Endothelial cell of umbilical vein (primary cell): ENCODE results near the gene GMPPB. TPM values are rescaled to one million over a fixed set of nuclear protein-coding genes. Genes with fewer than 3 reads are reported as not detected.

Source experiments
- BruUV-seq: library from RNA; stranded (reverse); fragments of 400-500 nt; replicated peaks from 2 replicates; lab custom pipeline; 2021; lab: Mats Ljungman, UMichigan
- CTCF ChIA-PET: fragments of 300-600, 350-600 bp; sonication (Branson Sonifier 250); formaldehyde crosslinking; loops from one replicate; lab custom pipeline; 2021; ENCODE audit warnings: antibody characterized with exemption, inconsistent platforms; lab: Charles Lee
- POLR2A ChIA-PET: fragments of 300-600, 350-600 bp; sonication (Branson Sonifier 250); formaldehyde crosslinking; loops from one replicate; lab custom pipeline; 2021; ENCODE audit warnings: antibody characterized with exemption, inconsistent platforms; lab: Charles Lee
- DNase-seq: peaks from one replicate; pipeline ENCODE4 v3.0.0-alpha.2; 2011; ENCODE audit warnings: low read depth, low spot score
- FAIRE-seq: peaks from 2 replicates; lab custom pipeline; 2011; peaks lifted over from hg19 to GRCh38; lab: Jason Lieb, UNC
- H2AFZ ChIP-seq: 2 replicates; pipeline ENCODE4 v1.6.0; 2012; ENCODE audit warnings: low read depth, low read length, control low read depth, inconsistent platforms
- H3K27ac ChIP-seq: 2 replicates; pipeline ENCODE4 v1.5.1; 2011; ENCODE audit warnings: low read depth, mild to moderate bottlenecking, control low read depth, low read length, moderate library complexity; ENCODE audit not compliant: insufficient read depth
- H3K27me3 ChIP-seq, 2 experiments: 2 replicates each; pipeline versions ENCODE4 v1.6.0 to v1.6.1; 2011; ENCODE audit warnings: low read length in 2 of 2, mixed read lengths in 1 of 2; ENCODE audit not compliant: control insufficient read depth in 2 of 2, insufficient read depth in 2 of 2
- H3K36me3 ChIP-seq, 2 experiments: 2 replicates in 1 of 2; 3 replicates in 1 of 2; pipeline ENCODE4 v1.5.1; 2011; ENCODE audit warnings: low read length in 2 of 2, mild to moderate bottlenecking in 1 of 2, moderate library complexity in 1 of 2; ENCODE audit not compliant: control insufficient read depth in 2 of 2, insufficient read depth in 2 of 2; ENCODE audit errors: extremely low read depth in 1 of 2
- H3K4me1 ChIP-seq: 3 replicates; pipeline ENCODE4 v1.5.1; 2011; ENCODE audit warnings: mild to moderate bottlenecking, low read length; ENCODE audit not compliant: control insufficient read depth, insufficient read depth; ENCODE audit errors: extremely low read depth
- H3K4me2 ChIP-seq: 2 replicates; pipeline ENCODE4 v1.6.1; 2011; ENCODE audit warnings: low read length, control low read depth, mixed read lengths; ENCODE audit not compliant: insufficient read depth
- H3K4me3 ChIP-seq, 3 experiments: fragments of 200-600 bp in 1 of 3; sonication (generic), shearing (Covaris generic) in 1 of 3; replicated peaks in 1 of 3; 2 replicates each; pipeline ENCODE4 v1.5.1; 2011 to 2016; ENCODE audit warnings: control low read depth in 3 of 3, low read length in 3 of 3, mild to moderate bottlenecking in 2 of 3, inconsistent platforms in 1 of 3, low read depth in 1 of 3, moderate library complexity in 1 of 3; ENCODE audit not compliant: insufficient read depth in 1 of 3
- H3K79me2 ChIP-seq: 2 replicates; pipeline ENCODE4 v1.6.0; 2012; ENCODE audit warnings: low read length, inconsistent platforms; ENCODE audit not compliant: control insufficient read depth, insufficient read depth
- H3K9ac ChIP-seq: replicated peaks from 2 replicates; pipeline ENCODE3; 2011; ENCODE audit warnings: low read length, control low read depth; ENCODE audit not compliant: insufficient read depth; ENCODE audit errors: extremely low read depth
- H3K9me1 ChIP-seq: replicated peaks from 3 replicates; pipeline ENCODE4 v1.6.0; 2011; ENCODE audit warnings: mild to moderate bottlenecking, low read length; ENCODE audit not compliant: control insufficient read depth, insufficient read depth; ENCODE audit errors: extremely low read depth
- H3K9me3 ChIP-seq: replicated peaks from 2 replicates; pipeline ENCODE4 v1.5.1; 2012; ENCODE audit warnings: low read length, inconsistent platforms; ENCODE audit not compliant: control insufficient read depth, insufficient read depth
- H4K20me1 ChIP-seq: replicated peaks from 2 replicates; pipeline ENCODE3; 2011; ENCODE audit warnings: mild to moderate bottlenecking, low read length; ENCODE audit not compliant: control insufficient read depth, insufficient read depth; ENCODE audit errors: extremely low read depth
- CTCF ChIP-seq, 2 donors: IDR thresholded peaks; 1 replicate in 1 of 2; 2 replicates in 1 of 2; pipeline ENCODE4 v1.5.1; 2011; ENCODE audit warnings: low read length in 2 of 2, mild to moderate bottlenecking in 2 of 2, moderate library complexity in 2 of 2, control low read depth in 1 of 2, inconsistent platforms in 1 of 2, low read depth in 1 of 2; ENCODE audit not compliant: insufficient read depth in 1 of 2; ENCODE audit errors: extremely low read depth in 1 of 2
- EZH2 ChIP-seq: IDR thresholded peaks from 2 replicates; pipeline ENCODE4 v1.6.1; 2012; ENCODE audit warnings: borderline replicate concordance, low read depth, mild to moderate bottlenecking, moderate library complexity, low read length, inconsistent platforms; ENCODE audit not compliant: severe bottlenecking
- FOS ChIP-seq: IDR thresholded peaks from 2 replicates; pipeline ENCODE4 v1.6.1; 2011; ENCODE audit warnings: mild to moderate bottlenecking, low read length, moderate library complexity, borderline replicate concordance; ENCODE audit not compliant: insufficient read depth
- GATA2 ChIP-seq: IDR thresholded peaks from 2 replicates; pipeline ENCODE4 v1.7.0; 2011; ENCODE audit warnings: low read depth, mild to moderate bottlenecking, moderate library complexity, mixed read lengths, low read length; ENCODE audit not compliant: insufficient read length, insufficient read depth
- JUN ChIP-seq: IDR thresholded peaks from 2 replicates; pipeline ENCODE4 v1.6.1; 2011; ENCODE audit warnings: borderline replicate concordance, low read depth; ENCODE audit not compliant: insufficient read length, insufficient read depth
- MAX ChIP-seq: IDR thresholded peaks from 2 replicates; pipeline ENCODE4 v1.6.1; 2011; ENCODE audit not compliant: insufficient read depth, insufficient read length
- MYC ChIP-seq: IDR thresholded peaks from one replicate; pipeline ENCODE4 v1.6.1; 2011; ENCODE audit warnings: mild to moderate bottlenecking, low read depth, low read length
- POLR2A ChIP-seq: IDR thresholded peaks from 2 replicates; pipeline ENCODE4 v1.6.1; 2012; ENCODE audit warnings: low read depth, mild to moderate bottlenecking, control low read depth, low read length
- POLR2AphosphoS5 ChIP-seq: IDR thresholded peaks from 2 replicates; pipeline ENCODE4 v1.6.1; 2012; ENCODE audit warnings: low read depth, mild to moderate bottlenecking, control low read depth, low read length, moderate library complexity; ENCODE audit not compliant: insufficient read depth
- dilution Hi-C: fragments of 300-500 bp; cut with MboI; formaldehyde crosslinking; loops from one replicate; pipeline ENCODE4 v1.15.0; 2019; ENCODE audit warnings: low sequenced_read_pairs; ENCODE audit not compliant: extremely low pct_ligation_motif_present
- intact Hi-C: fragments of 100-400 bp; cut with micrococcal nuclease; formaldehyde crosslinking; loops from one replicate; pipeline ENCODE4 v1.10.0; 2022
- polyA plus RNA-seq, 4 experiments: library from polyadenylated mRNA; depleted of rRNA in 3 of 4; stranded (reverse) in 3 of 4; unstranded in 1 of 4; fragments of >200 nt; gene quantifications; 2 replicates each; pipeline versions ENCODE4 v1.2.1 to v1.2.3, GENCODE V29; 2011 to 2012; ENCODE audit warnings: missing spikeins in 1 of 4
- total RNA-seq: library from RNA; stranded (reverse); gene quantifications from 2 replicates; pipeline ENCODE4 v1.2.3, GENCODE V29; 2021

GMPPB gene
- total and polyA plus RNA-seq, 2 donors (not counting 3 experiments of a cell fraction or from before 2014, with no cell fraction given) = 52.5 to 62.0 TPM

DNA sequence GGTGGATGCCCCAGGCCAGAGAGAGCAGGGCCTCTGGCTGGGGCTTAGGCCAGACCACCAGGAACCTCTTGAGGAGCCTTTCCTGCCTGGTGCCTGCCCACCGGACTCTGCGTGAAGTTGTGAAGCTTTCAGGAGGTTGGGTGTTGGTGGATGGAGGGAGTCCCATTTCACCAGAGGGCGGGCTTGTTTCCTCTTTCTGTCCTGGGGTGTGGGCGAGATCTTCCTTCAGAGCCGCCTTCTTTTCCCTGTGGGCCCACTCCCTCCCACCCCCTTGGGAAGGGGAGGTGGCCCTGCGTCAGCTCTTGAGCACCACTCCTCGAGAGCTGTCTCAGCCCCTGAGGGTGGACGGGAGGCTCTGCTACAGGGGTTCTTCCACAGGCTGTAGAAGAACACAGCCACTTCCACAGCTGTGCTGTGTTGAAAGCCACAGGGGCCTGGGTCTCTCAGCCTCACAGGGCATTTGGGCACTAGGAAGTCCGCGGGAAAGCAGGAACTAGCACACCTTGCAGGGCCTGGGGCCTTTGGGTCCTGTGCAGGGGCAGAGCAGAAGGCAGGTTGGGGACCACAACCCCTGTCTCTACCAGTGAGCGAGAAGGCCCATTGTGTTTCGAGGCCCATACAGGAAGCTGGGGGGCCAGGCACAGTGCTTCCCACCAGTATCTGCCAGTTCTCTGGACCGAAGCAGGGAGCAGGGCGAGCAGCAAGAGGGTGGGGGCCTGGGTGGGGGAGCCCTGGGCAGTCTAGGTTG lies 6.4 kb downstream of the GMPPB start:
- Histone ChIP-seq H4K20me1 (no peaks in the 10 kb centered on the region), H3K9me1 (no peaks in the 10 kb centered on the region), H3K4me3 (no peak overlapping the region), H3K27ac (no peak overlapping the region), H3K9ac (no peak overlapping the region), H3K79me2 (peaks cover under 1% of the 10 kb centered on the region), H2AFZ (no peak overlapping the region), H3K4me2 (no peak overlapping the region), H3K36me3 (peaks cover 3 to 17% of the 10 kb centered on the region in 2 experiments), H3K27me3 (no peaks in the 10 kb centered on the region), H3K9me3 (no peaks in the 10 kb centered on the region), H3K4me1 (peaks cover 7% of the 10 kb centered on the region)
- TF ChIP-seq FOS = no peak
- TF ChIP-seq POLR2AphosphoS5 = no peak
- no peak for TF ChIP-seq GATA2
- TF ChIP-seq CTCF (IDR thresholded peaks at IDR 0.05; ENCODE audit: extremely low read depth in 1 of 2, insufficient read depth in 1 of 2, low read depth in 1 of 2, low read length in 2 of 2) = no peak
- no peak for TF ChIP-seq MAX
- TF ChIP-seq POLR2A = no peak
- no peak for TF ChIP-seq EZH2
- no peak for TF ChIP-seq MYC
- no peak for TF ChIP-seq JUN
- DNase-seq = no peak
- no TSS peak for BruUV-seq
- intact Hi-C loops = no loop called here
- dilution Hi-C loops = no loop called here
- ChIA-PET POLR2A (no interaction called here), CTCF (interaction anchor here (1.0 to 1.9 kb wide), 4 partner anchors 9 to 124 kb away, joined by 4 to 8 read pairs (median 6); no protein-coding TSS in a partner anchor)
- no peak for FAIRE-seq
